Hematopoietic multipotent progenitor cell treated with erythropoietin and hydrocortisone succinate and interleukin-3 and kit ligand, for 6 days (in vitro differentiated cells): ENCODE results near the gene C9orf72.
"Not testable (repeated sequence)": the region's sequence is repeated elsewhere in the genome, so short reads cannot be mapped to it uniquely, and the experiment has no call there.

Experiments
- DNase-seq: peaks from one replicate; pipeline ENCODE4 v3.0.0-alpha.2; 2015

Gene C9orf72

GRCh38 chr9:27572918-27573633, at the start of gene C9orf72:
Gene C9orf72, minus strand, starts transcription at chr9:27573481. Its CDS starts 6,361 bp downstream, at chr9:27567120.
- DNase-seq, result peak; percentile 80

- peak; percentile 39 for DNase-seq
Measured at GRCh38 chr9:27622693-27623340, 49.5 kb upstream of the C9orf72 start.

GRCh38 chr9:27619743-27620142, 46.5 kb upstream of the C9orf72 start:
- DNase-seq, result no peak

- DNase-seq, result no peak
Measured at GRCh38 chr9:27618066-27618465, 44.8 kb upstream of the C9orf72 start.

GRCh38 chr9:27614551-27614950, 41.3 kb upstream of the C9orf72 start:
- DNase-seq, result no peak

- DNase-seq, result not testable (repeated sequence)
Measured at GRCh38 chr9:27612036-27612435, 38.8 kb upstream of the C9orf72 start.

GRCh38 chr9:27610622-27611021, 37.3 kb upstream of the C9orf72 start:
- DNase-seq, result no peak

GRCh38 chr9:27602954-27603353, 29.7 kb upstream of the C9orf72 start:
- no peak for DNase-seq

- DNase-seq, result peak; percentile 19
Measured at GRCh38 chr9:27602142-27602861, 29.0 kb upstream of the C9orf72 start.

- no peak for DNase-seq
Measured at GRCh38 chr9:27601396-27601795, 28.1 kb upstream of the C9orf72 start.

GRCh38 chr9:27600256-27600655, 27.0 kb upstream of the C9orf72 start:
- DNase-seq, result no peak

- DNase-seq, result no peak
Measured at GRCh38 chr9:27599870-27600238, 26.6 kb upstream of the C9orf72 start.

GRCh38 chr9:27599102-27599869, 26.0 kb upstream of the C9orf72 start:
- peak; percentile 36 for DNase-seq

- no peak for DNase-seq
Measured at GRCh38 chr9:27595733-27596132, 22.5 kb upstream of the C9orf72 start.

- DNase-seq, result no peak
Measured at GRCh38 chr9:27591672-27592071, 18.4 kb upstream of the C9orf72 start.

GRCh38 chr9:27591093-27591492, 17.8 kb upstream of the C9orf72 start:
- DNase-seq, result no peak

GRCh38 chr9:27590651-27591050, 17.4 kb upstream of the C9orf72 start:
- DNase-seq, result no peak

- DNase-seq, result no peak
Measured at GRCh38 chr9:27589462-27589861, 16.2 kb upstream of the C9orf72 start.

- DNase-seq, result no peak
Measured at GRCh38 chr9:27586304-27586703, 13.0 kb upstream of the C9orf72 start.

- DNase-seq, result no peak
Measured at GRCh38 chr9:27584931-27585330, 11.7 kb upstream of the C9orf72 start.

- no peak for DNase-seq
Measured at GRCh38 chr9:27582794-27583193, 9.5 kb upstream of the C9orf72 start.

GRCh38 chr9:27581826-27582225, 8.5 kb upstream of the C9orf72 start:
- DNase-seq, result no peak
